Endothelial cell of umbilical vein (primary cell): ENCODE data around the gene DNAJB13.

Source experiments
- POLR2AphosphoS5 ChIP-seq: IDR thresholded peaks from 2 replicates; pipeline ENCODE4 v1.6.1; 2012; ENCODE audit warnings: low read depth, mild to moderate bottlenecking, control low read depth, low read length, moderate library complexity; ENCODE audit not compliant: insufficient read depth
- TF ChIP-seq, protein P1 (sequence below), 2 donors: IDR thresholded peaks; 1 replicate in 1 of 2; 2 replicates in 1 of 2; pipeline ENCODE4 v1.5.1; 2011; ENCODE audit warnings: low read length in 2 of 2, mild to moderate bottlenecking in 2 of 2, moderate library complexity in 2 of 2, control low read depth in 1 of 2, inconsistent platforms in 1 of 2, low read depth in 1 of 2; ENCODE audit not compliant: insufficient read depth in 1 of 2; ENCODE audit errors: extremely low read depth in 1 of 2
- TF ChIP-seq, protein P2 (sequence below): IDR thresholded peaks from 2 replicates; pipeline ENCODE4 v1.6.1; 2011; ENCODE audit not compliant: insufficient read depth, insufficient read length

DNA sequence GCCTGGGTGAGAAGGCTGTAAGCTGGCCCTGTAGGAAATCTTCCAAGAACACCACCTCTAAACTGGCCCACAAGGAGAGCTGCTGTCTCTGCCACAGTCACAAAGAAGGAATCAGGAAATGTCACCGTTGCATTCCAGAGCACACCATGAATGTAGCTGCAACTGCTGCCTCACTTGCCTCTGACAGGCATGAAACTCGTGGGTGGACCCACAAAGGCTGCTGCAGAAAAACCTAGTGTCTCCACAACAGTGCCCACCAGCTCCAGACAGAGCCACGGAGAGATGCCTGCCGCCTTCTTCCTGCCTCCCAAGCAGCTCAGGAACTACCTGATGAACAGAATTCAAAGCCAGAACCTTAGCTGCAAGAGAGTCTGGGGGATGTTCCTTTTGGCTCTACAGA, 10.5 kb downstream of the DNAJB13 start:
- TF ChIP-seq, protein P1, sequence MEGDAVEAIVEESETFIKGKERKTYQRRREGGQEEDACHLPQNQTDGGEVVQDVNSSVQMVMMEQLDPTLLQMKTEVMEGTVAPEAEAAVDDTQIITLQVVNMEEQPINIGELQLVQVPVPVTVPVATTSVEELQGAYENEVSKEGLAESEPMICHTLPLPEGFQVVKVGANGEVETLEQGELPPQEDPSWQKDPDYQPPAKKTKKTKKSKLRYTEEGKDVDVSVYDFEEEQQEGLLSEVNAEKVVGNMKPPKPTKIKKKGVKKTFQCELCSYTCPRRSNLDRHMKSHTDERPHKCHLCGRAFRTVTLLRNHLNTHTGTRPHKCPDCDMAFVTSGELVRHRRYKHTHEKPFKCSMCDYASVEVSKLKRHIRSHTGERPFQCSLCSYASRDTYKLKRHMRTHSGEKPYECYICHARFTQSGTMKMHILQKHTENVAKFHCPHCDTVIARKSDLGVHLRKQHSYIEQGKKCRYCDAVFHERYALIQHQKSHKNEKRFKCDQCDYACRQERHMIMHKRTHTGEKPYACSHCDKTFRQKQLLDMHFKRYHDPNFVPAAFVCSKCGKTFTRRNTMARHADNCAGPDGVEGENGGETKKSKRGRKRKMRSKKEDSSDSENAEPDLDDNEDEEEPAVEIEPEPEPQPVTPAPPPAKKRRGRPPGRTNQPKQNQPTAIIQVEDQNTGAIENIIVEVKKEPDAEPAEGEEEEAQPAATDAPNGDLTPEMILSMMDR (IDR thresholded peaks at IDR 0.05; ENCODE audit: extremely low read depth in 1 of 2, insufficient read depth in 1 of 2, low read depth in 1 of 2, low read length in 2 of 2), result no peak
- TF ChIP-seq POLR2AphosphoS5, result no peak
- TF ChIP-seq, protein P2, sequence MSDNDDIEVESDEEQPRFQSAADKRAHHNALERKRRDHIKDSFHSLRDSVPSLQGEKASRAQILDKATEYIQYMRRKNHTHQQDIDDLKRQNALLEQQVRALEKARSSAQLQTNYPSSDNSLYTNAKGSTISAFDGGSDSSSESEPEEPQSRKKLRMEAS, result no peak
